AG04450 (cell line): ENCODE results near the gene SCYGR8. TPM values are rescaled to one million over a fixed set of nuclear protein-coding genes. Genes with fewer than 3 reads are reported as not detected.

Experiments
- CTCF ChIA-PET: fragments of 300-600, 350-600 bp; formaldehyde crosslinking; extraction: SDS; loops from one replicate; lab custom pipeline; 2022; ENCODE audit warnings: antibody characterized with exemption, inconsistent platforms; lab: Charles Lee
- POLR2A ChIA-PET: fragments of 350-600 bp; formaldehyde crosslinking; extraction: SDS; loops from one replicate; lab custom pipeline; 2021; ENCODE audit warnings: antibody characterized with exemption, inconsistent platforms; lab: Yijun Ruan, JAX
- DNase-seq: peaks from one replicate; pipeline ENCODE4 v3.0.0-alpha.2; 2011; ENCODE audit warnings: low read depth, low spot score
- H3K27ac ChIP-seq: one replicate; pipeline ENCODE4 v1.5.1; 2012; ENCODE audit warnings: low read depth, low read length, control low read depth
- H3K27me3 ChIP-seq: one replicate; pipeline ENCODE4 v1.6.0; 2012; ENCODE audit warnings: low read length; ENCODE audit not compliant: control insufficient read depth, insufficient read depth
- H3K4me3 ChIP-seq: 2 replicates; pipeline ENCODE4 v1.5.1; 2011; ENCODE audit warnings: mild to moderate bottlenecking, low read depth, low read length, control low read depth
- H3K9me3 ChIP-seq: 2 replicates; pipeline ENCODE4 v1.5.1; 2012; ENCODE audit warnings: low read length; ENCODE audit not compliant: control insufficient read depth, insufficient read depth
- CTCF ChIP-seq: IDR thresholded peaks from 2 replicates; pipeline ENCODE4 v1.5.1; 2011; ENCODE audit warnings: low read depth, low read length, control low read depth, inconsistent platforms
- polyA plus RNA-seq: library from polyadenylated mRNA; depleted of rRNA; stranded (reverse); fragments of >200 nt; gene quantifications from 2 replicates; pipeline ENCODE4 v1.2.3, GENCODE V29; 2011

Gene SCYGR8
- polyA plus RNA-seq, 1 experiment = not detected

- ChIA-PET CTCF (interaction anchor here (0.6 to 1.0 kb wide), 2 partner anchors 49 to 61 kb away, joined by 3 to 5 read pairs; no protein-coding TSS in a partner anchor), POLR2A (no interaction called here)
- Histone ChIP-seq H3K9me3 (no peaks in the 10 kb centered on the region), H3K27ac (no peak overlapping the region), H3K4me3 (no peak overlapping the region), H3K27me3 (no peaks in the 10 kb centered on the region)
- no peak for DNase-seq
- no peak for TF ChIP-seq CTCF
Measured at GRCh38 chr2:227706859-227707258, 38.8 kb upstream of the SCYGR8 start.

- no peak for TF ChIP-seq CTCF
- Histone ChIP-seq H3K27me3 (no peaks in the 10 kb centered on the region), H3K9me3 (no peaks in the 10 kb centered on the region), H3K27ac (no peak overlapping the region), H3K4me3 (no peak overlapping the region)
- ChIA-PET CTCF (interaction anchor here (0.6 kb wide), 2 partner anchors 60 to 961 kb away, joined by 3 to 5 read pairs; no protein-coding TSS in a partner anchor), POLR2A (no interaction called here)
- no peak for DNase-seq
Measured at GRCh38 chr2:227707390-227707789, 38.3 kb upstream of the SCYGR8 start.

GRCh38 chr2:227710986-227711385 lies 34.7 kb upstream of the SCYGR8 start:
- no peak overlapping the region for H3K27ac ChIP-seq
- H3K9me3 ChIP-seq = no peaks in the 10 kb centered on the region
- ChIA-PET POLR2A (no interaction called here), CTCF (no interaction called here)
- DNase-seq = no peak
- H3K27me3 ChIP-seq = peaks cover 3% of the 10 kb centered on the region
- no peak for TF ChIP-seq CTCF
- H3K4me3 ChIP-seq = no peak overlapping the region

GRCh38 chr2:227713291-227713690 lies 32.4 kb upstream of the SCYGR8 start:
- ChIA-PET POLR2A (no interaction called here), CTCF (interaction anchor here (1.2 kb wide), 1 partner anchor 53 kb away, joined by 3 read pairs; no protein-coding TSS in a partner anchor)
- Histone ChIP-seq H3K4me3 (no peak overlapping the region), H3K27me3 (peaks cover 3% of the 10 kb centered on the region), H3K27ac (no peak overlapping the region), H3K9me3 (no peaks in the 10 kb centered on the region; the same call in 1 of the 2 replicates)
- TF ChIP-seq CTCF = no peak
- no peak for DNase-seq

- Histone ChIP-seq H3K27ac (no peak overlapping the region), H3K4me3 (no peak overlapping the region), H3K27me3 (peaks cover 3% of the 10 kb centered on the region), H3K9me3 (no peaks in the 10 kb centered on the region; the same call in 1 of the 2 replicates)
- ChIA-PET POLR2A (no interaction called here), CTCF (interaction anchor here (0.6 kb wide), 3 partner anchors 25 to 1858 kb away, joined by 4 to 7 read pairs (median 4); no protein-coding TSS in a partner anchor)
- DNase-seq = no peak
- TF ChIP-seq CTCF = no peak
Measured at GRCh38 chr2:227716501-227716900, 29.2 kb upstream of the SCYGR8 start.
